T-helper 2 cell treated with Interferon-gamma antibody and Interleukin-4, amounts not matched to agents 5 μg/mL and 100 μg/mL, for 36 hours (primary cell): ENCODE measurements around the gene TMEM244.
A peak's percentile ranks its signal among the peaks of the same experiment; 100 is the strongest.
"Not testable (repeated sequence)": the region's sequence is repeated elsewhere in the genome, so short reads cannot be mapped to it uniquely, and the experiment has no call there.

Source experiments
- DNase-seq: peaks from one replicate; pipeline ENCODE4 v3.0.0; 2021; ENCODE audit warnings: low spot score
- H3K27ac Mint-ChIP-seq: one replicate; pipeline ENCODE4 v1.8.0; 2021; ENCODE audit warnings: mild to moderate bottlenecking, mixed read lengths
- H3K27me3 Mint-ChIP-seq: one replicate; pipeline ENCODE4 v1.8.0; 2021; ENCODE audit warnings: low read depth, mixed read lengths
- H3K36me3 Mint-ChIP-seq: one replicate; pipeline ENCODE4 v1.8.0; 2021; ENCODE audit warnings: low read depth, mixed read lengths
- H3K4me1 Mint-ChIP-seq: one replicate; pipeline ENCODE4 v1.8.0; 2021; ENCODE audit warnings: low read depth, mixed read lengths
- H3K4me3 Mint-ChIP-seq: one replicate; pipeline ENCODE4 v1.8.0; 2022; ENCODE audit warnings: mild to moderate bottlenecking, moderate library complexity, mixed read lengths
- H3K9me3 Mint-ChIP-seq: one replicate; pipeline ENCODE4 v1.8.0; 2021; ENCODE audit warnings: mixed read lengths

Gene TMEM244

DNA sequence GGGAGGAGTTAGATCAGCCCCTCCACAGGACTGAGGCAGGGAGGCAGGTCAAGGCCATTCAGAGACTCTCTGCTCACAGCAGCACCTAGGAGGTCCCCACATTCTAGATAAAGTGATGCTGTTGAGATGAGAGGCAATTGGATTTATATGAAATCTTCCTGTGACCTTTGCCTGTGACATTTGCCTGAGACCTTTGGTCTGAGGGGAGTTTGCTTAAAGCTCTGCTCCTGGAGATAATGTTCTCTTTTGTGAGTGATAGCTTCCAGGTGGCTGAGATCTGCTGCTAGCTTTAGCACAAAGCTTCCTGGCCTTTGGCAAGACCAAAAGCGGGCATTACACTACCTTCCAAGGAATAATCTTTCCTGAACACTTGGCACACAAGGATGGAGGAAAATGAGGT, 43.3 kb downstream of the TMEM244 start:
- Mint-ChIP-seq H3K4me3 (peak overlapping the region; percentile 6), H3K27me3 (peaks cover 16% of the 10 kb centered on the region), H3K4me1 (peaks cover 20% of the 10 kb centered on the region), H3K9me3 (no peaks in the 10 kb centered on the region), H3K36me3 (no peaks in the 10 kb centered on the region), H3K27ac (no peak overlapping the region)
- no peak for DNase-seq

DNA sequence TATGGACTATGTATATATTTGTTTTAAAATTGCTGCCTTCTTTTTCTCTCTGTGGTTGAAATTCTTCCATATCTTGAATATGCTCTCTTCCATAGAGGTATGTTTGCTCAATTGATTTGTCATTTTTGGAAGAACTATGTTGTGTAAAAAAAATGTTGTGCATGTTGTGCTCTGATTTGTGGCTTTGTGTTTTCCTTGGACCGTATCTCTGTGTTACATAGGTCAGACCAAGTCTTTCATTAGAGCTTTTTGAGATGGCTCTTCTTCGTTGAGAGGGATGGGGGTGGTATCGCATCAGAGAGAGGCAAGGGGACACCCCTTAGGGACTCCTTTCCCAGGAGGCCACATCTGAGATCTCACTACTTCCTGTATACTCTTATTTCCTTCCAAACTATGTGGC, 43.8 kb downstream of the TMEM244 start:
- Mint-ChIP-seq H3K4me1 (peaks cover 20% of the 10 kb centered on the region), H3K4me3 (no peak overlapping the region), H3K27ac (no peak overlapping the region), H3K9me3 (no peaks in the 10 kb centered on the region), H3K27me3 (peaks cover 16% of the 10 kb centered on the region), H3K36me3 (no peaks in the 10 kb centered on the region)
- DNase-seq: no peak

DNA sequence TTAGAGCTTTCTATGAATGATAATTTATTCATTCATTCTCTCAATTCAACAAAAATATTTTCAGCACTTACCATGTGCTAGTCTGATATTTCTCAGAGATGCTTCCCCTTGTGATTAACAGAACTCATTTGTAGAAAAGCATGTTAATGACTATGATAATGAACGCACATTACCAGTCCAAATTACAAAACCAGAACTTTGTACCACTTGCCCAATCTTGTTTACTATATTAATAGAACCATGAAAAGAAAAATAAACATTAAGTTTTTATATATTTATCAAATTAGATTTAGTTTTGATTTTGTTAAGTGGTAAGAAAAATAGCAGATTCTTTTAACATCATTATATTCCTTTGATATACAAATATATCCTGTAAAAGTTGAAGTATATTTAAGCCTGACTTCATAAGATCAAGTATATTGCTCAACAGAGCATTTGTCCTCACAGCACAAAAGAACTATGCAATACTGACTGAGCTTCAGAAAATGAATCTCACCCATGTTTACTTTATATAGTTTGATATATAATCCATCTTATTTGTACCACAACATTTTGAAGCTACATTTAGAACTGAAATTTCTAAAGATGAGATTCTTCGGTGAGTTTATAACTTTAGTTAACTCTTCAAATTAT, 48.9 kb downstream of the TMEM244 start:
- no peak overlapping the region for H3K4me3 Mint-ChIP-seq
- no peak for DNase-seq
- H3K27me3 Mint-ChIP-seq: peaks cover 29% of the 10 kb centered on the region
- peaks cover 3% of the 10 kb centered on the region for H3K4me1 Mint-ChIP-seq
- H3K9me3 Mint-ChIP-seq: peaks cover 14% of the 10 kb centered on the region
- H3K36me3 Mint-ChIP-seq: no peaks in the 10 kb centered on the region
- no peak overlapping the region for H3K27ac Mint-ChIP-seq

DNA sequence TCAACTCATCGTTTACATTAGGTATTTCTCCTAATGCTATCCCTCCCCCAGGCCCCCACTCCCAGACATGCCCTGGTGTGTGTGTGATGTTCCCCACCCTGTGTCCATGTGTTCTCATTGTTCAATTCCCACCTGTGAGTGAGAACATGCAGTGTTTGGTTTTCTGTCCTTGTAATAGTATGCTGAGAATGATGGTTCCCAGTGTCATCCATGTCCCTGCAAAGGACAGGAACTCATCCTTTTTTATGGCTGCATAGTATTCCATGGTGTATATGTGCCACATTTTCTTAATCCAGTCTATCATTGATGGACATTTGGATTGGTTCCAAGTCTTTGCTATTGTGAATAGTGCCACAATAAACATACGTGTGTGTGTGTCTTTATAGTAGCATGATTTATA, 54.0 kb downstream of the TMEM244 start:
- not testable (repeated sequence) for H3K4me1 Mint-ChIP-seq, H3K27ac Mint-ChIP-seq
- peaks cover 18% of the 10 kb centered on the region for H3K9me3 Mint-ChIP-seq

DNA sequence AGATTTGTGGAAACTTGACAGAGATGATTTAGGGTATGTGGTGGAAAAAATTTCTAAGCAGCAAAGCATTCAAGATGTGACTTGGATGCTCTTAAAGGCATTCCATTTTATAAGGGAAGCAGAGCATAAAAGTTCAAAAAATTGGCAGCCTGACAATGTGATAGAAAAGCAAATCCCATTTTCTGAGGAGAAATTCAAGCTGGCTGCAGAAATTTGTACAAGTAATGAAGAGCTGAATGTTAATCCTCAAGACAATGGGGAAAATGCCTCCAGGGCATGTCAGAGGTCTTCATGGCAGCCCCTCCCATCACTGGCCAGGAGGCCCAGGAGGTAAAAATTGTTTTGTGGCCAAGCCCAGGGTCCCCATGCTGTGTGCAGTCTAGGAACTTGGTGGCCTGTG, 58.2 kb downstream of the TMEM244 start:
- not testable (repeated sequence) for H3K4me3 Mint-ChIP-seq, H3K27ac Mint-ChIP-seq, H3K9me3 Mint-ChIP-seq, DNase-seq, H3K4me1 Mint-ChIP-seq, H3K36me3 Mint-ChIP-seq
- peaks cover 15% of the 10 kb centered on the region for H3K27me3 Mint-ChIP-seq

More for the DNA sequence above, 54.0 kb downstream of the TMEM244 start:
- H3K27me3 Mint-ChIP-seq: peaks cover 30% of the 10 kb centered on the region
- DNase-seq, H3K36me3 Mint-ChIP-seq, H3K4me3 Mint-ChIP-seq: not testable (repeated sequence)

DNA sequence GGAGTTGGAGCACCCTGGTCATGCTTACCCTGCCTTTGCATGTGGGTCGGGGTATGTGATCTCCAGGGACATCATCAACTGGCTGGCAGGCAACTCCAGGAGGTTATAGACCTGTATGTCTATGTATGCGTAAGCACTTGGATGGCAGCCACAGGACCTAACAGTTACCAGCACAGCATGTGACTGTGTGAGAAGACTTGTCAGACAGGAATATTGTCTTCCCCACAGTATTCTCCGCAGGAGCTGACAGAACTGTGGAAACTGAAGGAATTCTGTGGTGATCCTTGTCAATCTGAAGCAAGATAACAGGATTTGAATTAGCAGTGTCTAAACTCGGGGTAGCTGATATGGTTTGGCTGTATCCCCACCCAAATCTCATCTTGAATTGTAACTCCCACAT, 59.2 kb downstream of the TMEM244 start:
- H3K36me3 Mint-ChIP-seq: no peaks in the 10 kb centered on the region
- DNase-seq: no peak
- peaks cover 4% of the 10 kb centered on the region for H3K9me3 Mint-ChIP-seq
- no peak overlapping the region for H3K27ac Mint-ChIP-seq
- H3K27me3 Mint-ChIP-seq: peaks cover 12% of the 10 kb centered on the region
- H3K4me1 Mint-ChIP-seq: no peaks in the 10 kb centered on the region
- no peak overlapping the region for H3K4me3 Mint-ChIP-seq

DNA sequence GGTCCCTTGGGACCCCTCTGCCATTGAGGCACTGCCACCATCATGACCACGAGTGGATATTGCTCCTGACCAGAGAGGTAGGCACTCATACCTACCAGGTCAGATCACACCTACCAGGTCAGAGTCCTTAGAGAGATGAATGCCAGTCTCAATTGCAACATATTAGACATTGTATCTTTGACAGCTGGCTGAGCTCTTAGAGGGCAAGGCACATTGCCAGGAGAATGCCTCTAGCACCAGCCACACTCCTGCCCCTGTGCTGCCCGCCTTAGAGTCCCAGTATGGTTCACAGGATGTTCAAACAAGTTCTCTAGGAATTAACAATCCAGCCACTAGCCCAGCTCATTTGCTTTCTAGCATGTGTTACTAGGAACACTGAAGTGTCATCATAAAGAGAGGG, 65.9 kb downstream of the TMEM244 start:
- DNase-seq: no peak
- Mint-ChIP-seq H3K9me3 (no peaks in the 10 kb centered on the region), H3K4me1 (peaks cover 6% of the 10 kb centered on the region), H3K27me3 (peaks cover 9% of the 10 kb centered on the region), H3K36me3 (no peaks in the 10 kb centered on the region), H3K4me3 (no peak overlapping the region), H3K27ac (no peak overlapping the region)

DNA sequence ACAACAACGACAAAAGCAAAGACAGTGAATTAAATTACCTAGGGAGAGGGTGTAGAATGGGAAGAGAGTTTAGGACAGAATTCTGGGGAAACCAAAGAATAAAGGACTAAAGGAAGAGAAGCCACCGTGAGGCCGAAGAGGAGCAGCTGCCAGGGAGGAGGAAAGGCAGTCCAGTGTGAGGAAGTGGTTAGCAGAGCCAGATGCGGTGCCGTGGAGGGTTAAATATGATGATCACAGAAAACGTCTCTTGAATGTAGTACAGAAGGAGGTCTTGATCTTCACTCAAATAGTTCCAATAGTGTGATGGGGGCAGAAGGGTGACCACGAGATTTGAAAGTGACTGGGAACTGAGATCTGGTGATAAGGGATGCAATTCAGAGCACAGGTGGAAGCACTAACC, 67.7 kb downstream of the TMEM244 start:
- peaks cover 6% of the 10 kb centered on the region for H3K27me3 Mint-ChIP-seq

DNA sequence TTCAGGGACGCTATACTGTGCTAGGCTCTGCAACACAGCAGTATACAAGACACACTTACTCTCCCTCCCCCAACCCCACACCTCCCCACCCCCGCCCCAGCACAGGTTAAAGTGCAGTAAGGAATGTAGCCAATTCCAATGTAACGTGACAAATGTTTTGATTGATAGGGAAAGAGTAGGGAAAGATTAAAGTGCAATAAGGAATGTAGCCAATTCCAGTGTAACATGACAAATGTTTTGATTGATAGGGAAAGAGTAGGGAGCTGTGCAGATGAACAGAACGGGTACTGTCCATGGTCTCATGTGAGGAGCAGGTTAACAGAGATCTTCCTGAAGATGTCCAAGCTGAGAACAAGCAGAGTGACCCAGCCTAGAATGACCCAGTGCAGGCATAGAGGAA, 69.1 kb downstream of the TMEM244 start:
- Mint-ChIP-seq H3K4me3 (no peak overlapping the region), H3K36me3 (no peaks in the 10 kb centered on the region), H3K27me3 (peaks cover 8% of the 10 kb centered on the region), H3K9me3 (no peaks in the 10 kb centered on the region), H3K27ac (no peak overlapping the region), H3K4me1 (peaks cover 6% of the 10 kb centered on the region)
- no peak for DNase-seq

More for the DNA sequence above, 67.7 kb downstream of the TMEM244 start:
- Mint-ChIP-seq H3K4me1 (peaks cover 6% of the 10 kb centered on the region), H3K4me3 (no peak overlapping the region), H3K36me3 (no peaks in the 10 kb centered on the region), H3K9me3 (no peaks in the 10 kb centered on the region), H3K27ac (no peak overlapping the region)
- no peak for DNase-seq

DNA sequence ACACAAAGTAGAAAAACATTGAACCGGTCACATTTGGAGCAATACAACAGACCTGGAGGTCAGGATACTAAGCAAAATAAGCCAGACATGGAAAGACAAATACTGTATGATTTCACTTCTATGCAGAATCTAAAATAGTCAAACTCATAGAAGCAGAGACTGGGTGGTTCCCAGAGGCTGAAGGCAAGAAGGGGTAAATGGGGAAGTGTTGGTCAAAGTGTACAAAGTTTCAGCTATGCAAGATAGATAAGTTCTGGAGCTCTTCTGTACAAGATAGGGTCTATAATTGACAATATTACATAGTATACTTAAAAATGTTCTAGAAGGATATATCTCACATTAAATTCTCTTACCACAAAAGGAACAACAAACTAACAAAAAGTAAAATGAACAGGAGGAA, 70.3 kb downstream of the TMEM244 start:
- H3K27ac Mint-ChIP-seq: no peak overlapping the region
- peaks cover 9% of the 10 kb centered on the region for H3K27me3 Mint-ChIP-seq
- H3K36me3 Mint-ChIP-seq: no peaks in the 10 kb centered on the region
- DNase-seq: no peak
- no peaks in the 10 kb centered on the region for H3K9me3 Mint-ChIP-seq
- H3K4me1 Mint-ChIP-seq: peaks cover 6% of the 10 kb centered on the region
- H3K4me3 Mint-ChIP-seq: no peak overlapping the region

DNA sequence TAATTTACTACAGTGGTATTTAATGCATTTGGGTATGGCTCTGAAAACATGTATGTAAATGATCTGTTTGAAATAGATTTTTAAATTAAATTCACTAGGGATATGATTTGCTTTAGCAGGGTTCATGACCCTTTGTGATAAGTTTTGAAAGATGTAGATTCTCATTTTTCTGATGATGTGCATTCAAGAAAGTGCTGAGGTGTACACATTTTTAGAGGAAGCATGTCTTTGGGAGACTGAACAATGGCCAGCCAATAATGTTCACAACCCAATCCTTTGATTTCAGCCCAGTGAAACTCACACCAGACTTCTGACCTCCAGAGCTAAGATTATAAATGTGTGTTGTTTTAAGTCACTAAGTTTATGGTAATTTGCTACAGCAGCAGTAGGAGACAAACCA, 71.1 kb downstream of the TMEM244 start:
- Mint-ChIP-seq H3K27me3 (peaks cover 9% of the 10 kb centered on the region), H3K4me3 (no peak overlapping the region), H3K4me1 (peaks cover 6% of the 10 kb centered on the region), H3K9me3 (no peaks in the 10 kb centered on the region), H3K27ac (no peak overlapping the region), H3K36me3 (no peaks in the 10 kb centered on the region)
- DNase-seq: no peak

DNA sequence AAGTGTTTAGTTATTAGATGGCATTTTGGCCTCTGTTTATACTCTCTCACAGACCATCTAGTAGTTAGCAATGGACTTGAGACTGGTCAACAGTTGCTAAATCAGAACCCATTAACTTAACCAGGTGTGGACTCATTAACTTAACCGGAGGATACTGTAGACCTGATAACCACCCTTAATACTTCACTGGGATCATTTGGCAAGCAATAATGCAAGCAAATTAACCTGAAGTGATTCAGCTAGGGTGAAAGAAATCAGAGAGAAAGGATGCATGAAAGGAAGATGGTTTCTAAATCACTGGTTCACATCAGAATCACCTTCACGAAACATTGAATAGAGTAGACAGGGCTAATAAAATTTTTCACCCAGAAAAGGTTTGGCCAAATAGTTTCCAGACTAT, 73.3 kb downstream of the TMEM244 start:
- H3K4me3 Mint-ChIP-seq: no peak overlapping the region
- no peaks in the 10 kb centered on the region for H3K4me1 Mint-ChIP-seq
- H3K9me3 Mint-ChIP-seq: no peaks in the 10 kb centered on the region
- H3K36me3 Mint-ChIP-seq: no peaks in the 10 kb centered on the region
- H3K27ac Mint-ChIP-seq: no peak overlapping the region
- DNase-seq: no peak
- peaks cover 21% of the 10 kb centered on the region for H3K27me3 Mint-ChIP-seq

DNA sequence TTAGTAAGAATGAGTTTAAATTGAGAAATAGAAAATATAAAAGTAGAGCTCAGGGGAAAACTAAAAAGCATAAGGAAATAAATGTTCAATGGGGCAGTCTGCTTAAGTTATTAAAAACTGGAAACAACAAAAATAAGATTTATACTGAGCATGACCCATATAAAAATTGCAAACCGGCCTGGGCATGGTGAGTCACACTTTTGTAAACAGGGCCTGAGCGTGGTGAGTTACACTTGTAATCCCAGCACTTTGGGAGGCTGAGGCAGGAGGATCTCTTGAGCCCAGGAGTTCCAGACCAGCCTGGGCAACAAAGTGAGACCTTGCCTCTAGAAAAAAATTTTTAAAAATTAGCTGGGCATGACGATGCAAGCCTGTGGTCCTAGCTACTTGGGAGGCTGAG, 74.6 kb downstream of the TMEM244 start:
- Mint-ChIP-seq H3K4me1 (no peaks in the 10 kb centered on the region), H3K9me3 (no peaks in the 10 kb centered on the region), H3K27me3 (peaks cover 30% of the 10 kb centered on the region), H3K4me3 (no peak overlapping the region), H3K27ac (no peak overlapping the region), H3K36me3 (no peaks in the 10 kb centered on the region)
- DNase-seq: no peak

DNA sequence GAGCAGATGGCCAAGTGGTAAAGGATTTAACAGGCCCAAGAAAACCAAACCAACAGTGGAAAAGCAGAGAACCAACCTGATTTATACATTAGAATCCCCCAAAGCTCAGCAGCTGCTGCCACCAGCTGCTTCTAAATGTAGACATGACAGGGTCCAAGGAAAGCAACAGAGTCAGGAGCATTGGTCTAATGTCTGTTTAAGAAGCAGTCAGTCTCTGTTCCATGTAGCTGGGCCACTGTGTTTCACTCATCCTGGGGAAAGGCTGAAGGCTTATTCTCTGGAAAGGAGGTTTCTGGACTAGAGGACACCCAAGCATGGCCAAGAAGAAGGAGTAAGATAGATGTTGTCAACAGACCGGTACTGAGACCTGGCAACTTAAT, 75.4 kb downstream of the TMEM244 start:
- H3K4me3 Mint-ChIP-seq: no peak overlapping the region
- peaks cover 33% of the 10 kb centered on the region for H3K27me3 Mint-ChIP-seq

DNA sequence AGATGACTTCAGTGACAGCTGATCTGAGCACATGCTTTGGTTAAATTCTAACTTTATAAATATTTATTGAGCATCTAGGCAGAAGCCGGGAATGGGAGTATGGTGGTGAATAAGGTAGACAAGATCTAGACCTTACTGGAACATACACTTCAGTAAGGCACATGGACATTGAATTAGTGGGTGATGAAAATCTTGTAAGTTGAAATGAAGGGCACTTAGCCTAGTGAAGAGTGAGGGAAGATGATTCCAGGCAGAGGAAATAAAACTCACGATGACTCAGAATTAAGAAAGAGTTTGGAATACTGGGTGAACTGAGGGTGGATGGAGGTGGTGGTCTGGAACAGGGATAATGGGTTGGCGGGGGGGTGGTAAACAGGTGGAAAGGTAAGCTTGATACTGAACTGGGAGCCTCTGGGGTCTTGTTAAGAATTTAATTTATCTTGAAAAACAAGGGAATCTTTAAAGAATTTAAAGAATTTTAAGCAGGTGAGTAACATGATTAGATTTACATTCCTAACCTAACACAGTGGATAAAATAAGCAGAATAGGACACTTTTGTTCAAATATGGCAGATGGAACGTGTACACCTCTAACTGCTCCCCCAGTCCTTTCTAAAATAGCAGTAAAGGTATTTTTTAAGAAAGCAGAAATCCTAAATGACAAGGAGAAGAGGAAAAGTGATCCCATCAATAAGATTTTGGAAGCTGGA, 75.9 kb downstream of the TMEM244 start:
- H3K27me3 Mint-ChIP-seq: peaks cover 33% of the 10 kb centered on the region
- H3K36me3 Mint-ChIP-seq: no peaks in the 10 kb centered on the region
- no peak overlapping the region for H3K4me3 Mint-ChIP-seq
- H3K27ac Mint-ChIP-seq: no peak overlapping the region
- no peak for DNase-seq
- peaks cover 2% of the 10 kb centered on the region for H3K4me1 Mint-ChIP-seq
- H3K9me3 Mint-ChIP-seq: no peaks in the 10 kb centered on the region

More for the DNA sequence above, 75.4 kb downstream of the TMEM244 start:
- Mint-ChIP-seq H3K27ac (no peak overlapping the region), H3K36me3 (no peaks in the 10 kb centered on the region), H3K9me3 (no peaks in the 10 kb centered on the region), H3K4me1 (peaks cover 2% of the 10 kb centered on the region)
- DNase-seq: no peak
